Uterus (tissue), 4 donors: ENCODE results near the gene SORCS3. TPM values are rescaled to one million over a fixed set of nuclear protein-coding genes. Genes with fewer than 3 reads are reported as not detected.

ENCODE experiments used
- DNase-seq, 2 donors: peaks; one replicate each; pipeline ENCODE4 v3.0.0-alpha.2; 2019 to 2020
- H3K27ac ChIP-seq, 2 donors: fragments of 200-600 bp; sonication (generic); 1 replicate in 1 of 2; 2 replicates in 1 of 2; pipeline ENCODE4 v1.5.1; 2016 to 2018
- H3K27me3 ChIP-seq, 2 donors: fragments of 200-600 bp; sonication (generic); one replicate each; pipeline ENCODE4 v1.5.1; 2018 to 2019; ENCODE audit warnings: control low read depth in 1 of 2
- H3K36me3 ChIP-seq, 2 donors: fragments of 200-600 bp; sonication (generic); one replicate each; pipeline ENCODE4 v1.5.1; 2019; ENCODE audit warnings: control low read depth in 1 of 2
- H3K4me1 ChIP-seq, 2 donors: fragments of 200-600 bp; sonication (generic); one replicate each; pipeline ENCODE4 v1.5.1; 2018 to 2019; ENCODE audit warnings: control low read depth in 1 of 2
- H3K4me3 ChIP-seq, 2 donors: fragments of 200-600 bp; sonication (generic); 1 replicate in 1 of 2; 2 replicates in 1 of 2; pipeline ENCODE4 v1.5.1; 2018 to 2019; ENCODE audit warnings: mild to moderate bottlenecking in 1 of 2
- H3K9me3 ChIP-seq, 2 donors: fragments of 200-600 bp; sonication (generic); one replicate each; pipeline ENCODE4 v1.5.1; 2019; ENCODE audit warnings: control low read depth in 1 of 2
- POLR2A ChIP-seq, 2 donors: fragments of 450-650 bp; IDR thresholded peaks; one replicate each; pipeline ENCODE4 v1.6.1; 2016; ENCODE audit warnings: antibody characterized with exemption in 2 of 2, mild to moderate bottlenecking in 1 of 2, moderate library complexity in 1 of 2
- intact Hi-C: fragments of 100-400 bp; cut with DNase I; formaldehyde crosslinking; loops from one replicate; pipeline ENCODE4 v1.15.1; 2023; ENCODE audit warnings: low total_unique reads
- total RNA-seq, 4 donors: library from RNA; depleted of rRNA in 3 of 4; stranded (reverse); fragments of >200 nt in 3 of 4; gene quantifications; one replicate each; pipeline versions ENCODE4 v1.1.0 to v1.2.4, GENCODE V29; 2014 to 2023
- TF ChIP-seq, protein P1 (sequence below), 4 experiments: fragments of 200-600 bp in 2 of 4; fragments of 450-650 bp in 2 of 4; sonication (generic) in 2 of 4; IDR thresholded peaks; one replicate each; pipeline ENCODE4 v1.5.1; 2016 to 2019; ENCODE audit warnings: antibody characterized with exemption in 4 of 4, mild to moderate bottlenecking in 2 of 4, moderate library complexity in 1 of 4
- donor health status: DM: yes; HTN: yes; CAD: no.

Gene SORCS3
- total RNA-seq, 4 donors from 2014 or later: 0.77 to 2.4 TPM; not detected in 2

DNA sequence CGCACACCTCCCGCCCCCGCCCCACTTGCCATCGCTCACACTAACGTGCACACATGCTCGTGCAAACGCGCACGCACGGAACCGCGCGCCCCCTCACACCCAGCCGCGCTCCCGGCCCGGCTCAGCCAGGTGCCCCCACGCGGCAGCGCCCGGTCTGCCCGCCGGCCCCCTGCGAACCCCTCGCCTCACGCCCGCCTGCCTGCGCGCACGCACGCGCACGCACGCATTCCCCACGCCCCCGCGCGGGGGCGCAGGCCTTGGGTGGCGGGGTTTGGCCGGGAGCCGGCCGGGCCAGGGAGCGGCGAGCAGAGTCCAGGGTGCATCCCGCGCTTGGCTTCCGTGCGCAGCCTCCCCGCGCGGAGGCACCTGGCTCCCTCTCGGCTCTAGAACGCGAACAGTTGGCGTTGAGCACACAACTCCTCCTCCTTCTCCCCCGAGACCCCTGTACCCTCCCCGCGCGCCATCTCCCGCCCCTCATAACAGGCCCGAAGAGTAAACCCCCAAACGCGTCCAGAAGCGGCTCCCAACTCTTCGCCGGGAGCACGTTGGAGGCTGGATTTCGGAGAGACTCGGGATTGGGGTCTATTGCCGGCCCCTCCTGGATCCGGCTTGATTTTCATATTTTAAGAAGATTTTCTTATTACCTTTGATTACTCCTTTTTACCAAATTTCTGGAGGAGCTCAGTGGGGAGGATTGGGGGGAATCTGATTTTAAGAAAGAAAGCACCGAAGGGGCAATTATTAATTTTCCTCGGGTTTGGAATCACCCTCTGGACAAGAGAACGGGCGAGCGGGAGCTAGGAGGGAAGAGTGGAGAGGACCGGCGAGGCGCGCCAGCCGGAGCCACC lies 527 bp upstream of the SORCS3 start:
- intact Hi-C loops: no loop called here
- TF ChIP-seq, protein P1, sequence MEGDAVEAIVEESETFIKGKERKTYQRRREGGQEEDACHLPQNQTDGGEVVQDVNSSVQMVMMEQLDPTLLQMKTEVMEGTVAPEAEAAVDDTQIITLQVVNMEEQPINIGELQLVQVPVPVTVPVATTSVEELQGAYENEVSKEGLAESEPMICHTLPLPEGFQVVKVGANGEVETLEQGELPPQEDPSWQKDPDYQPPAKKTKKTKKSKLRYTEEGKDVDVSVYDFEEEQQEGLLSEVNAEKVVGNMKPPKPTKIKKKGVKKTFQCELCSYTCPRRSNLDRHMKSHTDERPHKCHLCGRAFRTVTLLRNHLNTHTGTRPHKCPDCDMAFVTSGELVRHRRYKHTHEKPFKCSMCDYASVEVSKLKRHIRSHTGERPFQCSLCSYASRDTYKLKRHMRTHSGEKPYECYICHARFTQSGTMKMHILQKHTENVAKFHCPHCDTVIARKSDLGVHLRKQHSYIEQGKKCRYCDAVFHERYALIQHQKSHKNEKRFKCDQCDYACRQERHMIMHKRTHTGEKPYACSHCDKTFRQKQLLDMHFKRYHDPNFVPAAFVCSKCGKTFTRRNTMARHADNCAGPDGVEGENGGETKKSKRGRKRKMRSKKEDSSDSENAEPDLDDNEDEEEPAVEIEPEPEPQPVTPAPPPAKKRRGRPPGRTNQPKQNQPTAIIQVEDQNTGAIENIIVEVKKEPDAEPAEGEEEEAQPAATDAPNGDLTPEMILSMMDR (IDR thresholded peaks at IDR 0.05): no peak
- no peak for TF ChIP-seq POLR2A (IDR thresholded peaks at IDR 0.05)
- Histone ChIP-seq H3K27ac (no peak overlapping the region), H3K36me3 (no peaks in the 10 kb centered on the region), H3K27me3 (peaks cover 0 to 4% of the 10 kb centered on the region in 2 donors), H3K9me3 (no peaks in the 10 kb centered on the region), H3K4me3 (no peak overlapping the region), H3K4me1 (peaks cover 0 to 12% of the 10 kb centered on the region in 2 donors)
- DNase-seq: no peak

DNA sequence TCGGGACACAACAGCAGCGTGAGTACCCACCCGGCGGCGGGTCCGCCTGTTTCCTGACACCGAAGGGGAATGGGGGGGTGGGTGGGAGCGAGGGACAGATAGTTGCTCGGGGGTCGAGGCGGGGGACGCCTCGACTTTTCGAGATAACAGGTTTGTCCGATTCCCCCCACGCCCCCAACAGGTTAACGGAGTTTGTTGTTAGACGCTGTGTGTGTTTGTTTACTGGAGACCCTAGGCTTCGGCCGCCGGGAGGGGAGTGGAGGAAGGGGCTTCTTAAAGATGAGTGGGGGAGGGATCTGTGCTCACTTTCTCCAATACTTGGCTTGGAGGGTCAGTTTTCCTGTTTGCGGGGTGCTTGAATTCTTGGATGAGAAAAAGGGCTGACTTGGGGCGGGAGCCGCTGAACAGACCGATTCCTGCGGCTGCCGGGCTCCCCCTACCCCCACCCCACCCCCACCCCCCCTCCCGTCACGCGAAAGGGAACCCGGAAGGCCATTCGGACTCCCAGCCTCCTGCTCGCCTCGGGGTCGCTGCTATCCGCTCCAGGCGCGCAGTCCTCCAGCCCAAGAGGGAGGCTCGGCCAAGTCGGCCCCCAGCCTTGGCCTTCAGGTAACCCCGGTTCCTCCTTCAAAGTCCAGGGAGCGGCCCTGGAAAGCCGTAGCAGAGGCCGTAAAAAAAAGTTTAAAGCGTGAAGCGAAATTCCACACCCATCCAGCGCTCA lies 1.0 kb downstream of the SORCS3 start:
- no peak for DNase-seq
- Histone ChIP-seq H3K27ac (no peak overlapping the region), H3K4me1 (peaks cover 0 to 12% of the 10 kb centered on the region in 2 donors), H3K27me3 (peaks cover 0 to 4% of the 10 kb centered on the region in 2 donors), H3K4me3 (peak overlapping the region in 1 of 2 donors; percentile 9), H3K36me3 (no peaks in the 10 kb centered on the region), H3K9me3 (no peaks in the 10 kb centered on the region)
- intact Hi-C loops: no loop called here
- no peak for TF ChIP-seq POLR2A (IDR thresholded peaks at IDR 0.05)
- TF ChIP-seq, protein P1 (IDR thresholded peaks at IDR 0.05): no peak

DNA sequence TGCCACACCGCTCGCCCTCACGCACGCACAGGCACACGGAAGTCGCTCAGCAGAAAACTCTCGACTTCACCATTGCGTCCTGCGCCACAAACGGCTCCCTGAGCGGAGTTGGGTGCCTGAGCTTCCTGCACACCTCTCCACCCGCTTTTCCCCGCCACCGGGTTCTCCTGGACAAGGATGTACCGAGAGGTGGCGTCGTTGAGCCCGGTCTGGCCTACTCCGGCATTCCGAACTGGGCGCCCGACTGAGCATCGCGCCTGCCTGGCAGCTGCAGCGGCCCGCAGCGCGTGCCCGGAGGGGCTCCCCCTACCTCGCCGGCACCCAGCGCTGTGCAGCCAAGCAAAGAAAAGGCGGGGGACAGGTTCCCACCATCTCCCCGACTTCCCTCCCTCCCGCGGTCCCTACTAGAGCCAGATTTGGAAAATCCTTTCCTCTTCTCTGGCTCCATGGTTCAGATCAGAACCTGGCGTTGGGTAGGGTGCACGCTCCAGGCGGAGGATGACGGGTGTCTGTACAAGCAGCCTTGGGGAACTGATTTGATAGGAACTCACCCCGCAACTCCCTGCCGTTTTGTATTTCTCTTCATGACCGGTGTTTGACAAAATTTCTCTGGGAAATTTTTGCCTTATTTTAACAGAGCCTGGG lies 1.7 kb downstream of the SORCS3 start:
- H3K9me3 ChIP-seq: no peaks in the 10 kb centered on the region
- no peak for DNase-seq
- H3K4me1 ChIP-seq: peaks cover 0 to 12% of the 10 kb centered on the region in 2 donors
- H3K27ac ChIP-seq: no peak overlapping the region
- TF ChIP-seq POLR2A (IDR thresholded peaks at IDR 0.05): no peak
- TF ChIP-seq, protein P1 (IDR thresholded peaks at IDR 0.05): peak in 1 of 4 experiments; percentile 17
- intact Hi-C loops: no loop called here
- peak overlapping the region in 1 of 2 donors; percentile 9 for H3K4me3 ChIP-seq
- no peaks in the 10 kb centered on the region for H3K36me3 ChIP-seq
- peaks cover 0 to 4% of the 10 kb centered on the region in 2 donors for H3K27me3 ChIP-seq

DNA sequence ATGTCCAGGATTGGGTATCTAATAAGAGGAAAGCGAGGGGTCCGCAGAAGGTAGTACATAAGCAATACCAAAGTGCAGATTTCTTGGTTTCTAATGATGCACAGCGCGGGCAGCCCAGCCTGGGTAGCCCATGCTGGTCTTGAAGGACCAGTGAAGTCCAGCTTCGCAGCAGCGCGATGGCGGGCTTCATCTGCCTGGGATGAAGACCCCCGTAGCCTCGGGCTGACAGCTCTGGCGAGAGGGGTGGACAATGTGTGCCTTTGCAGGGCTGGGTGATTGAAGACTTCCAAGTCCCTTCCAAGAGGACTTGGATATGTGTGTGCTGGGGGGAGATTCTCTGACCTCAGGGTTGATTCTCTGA lies 2.2 kb downstream of the SORCS3 start:
- no peaks in the 10 kb centered on the region for H3K36me3 ChIP-seq
- no peak for DNase-seq
- H3K9me3 ChIP-seq: no peaks in the 10 kb centered on the region
- no peak overlapping the region for H3K27ac ChIP-seq
- H3K27me3 ChIP-seq: peaks cover 0 to 4% of the 10 kb centered on the region in 2 donors
- intact Hi-C loops: no loop called here
- TF ChIP-seq, protein P1 (IDR thresholded peaks at IDR 0.05): no peak
- TF ChIP-seq POLR2A (IDR thresholded peaks at IDR 0.05): no peak
- no peak overlapping the region for H3K4me3 ChIP-seq
- peaks cover 0 to 12% of the 10 kb centered on the region in 2 donors for H3K4me1 ChIP-seq
